HEK293T (cell line): ENCODE results near the gene ALG9.

Source experiments
- CTCF ChIA-PET: fragments of 350-600 bp; formaldehyde crosslinking; extraction: SDS; loops from one replicate; lab custom pipeline; 2021; ENCODE audit warnings: antibody characterized with exemption, inconsistent platforms; lab: Yijun Ruan, JAX
- POLR2A ChIA-PET: fragments of 350-600 bp; formaldehyde crosslinking; extraction: SDS; loops from one replicate; lab custom pipeline; 2020; ENCODE audit warnings: antibody characterized with exemption, inconsistent platforms; lab: Yijun Ruan, JAX
- DNase-seq: peaks from one replicate; pipeline ENCODE4 v3.0.0; 2012; ENCODE audit warnings: mixed read lengths; ENCODE audit errors: extremely low spot score
- ARNT ChIP-seq: fragments of 450-650 bp; IDR thresholded peaks from 2 replicates; pipeline ENCODE4 v1.6.1; 2017; ENCODE audit warnings: mild to moderate bottlenecking
- BHLHE40 ChIP-seq: fragments of 450-650 bp; IDR thresholded peaks from 2 replicates; pipeline ENCODE4 v1.6.1; 2016; ENCODE audit warnings: mild to moderate bottlenecking, moderate library complexity, borderline replicate concordance
- CTBP1 ChIP-seq: fragments of 450-650 bp; IDR thresholded peaks from 2 replicates; pipeline ENCODE4 v1.6.1; 2016; ENCODE audit warnings: borderline replicate concordance
- ELF4 ChIP-seq: fragments of 450-650 bp; IDR thresholded peaks from 2 replicates; pipeline ENCODE4 v1.6.1; 2017; ENCODE audit warnings: antibody characterized with exemption
- FOXA1 ChIP-seq: fragments of 450-650 bp; IDR thresholded peaks from 2 replicates; pipeline ENCODE4 v1.6.1; 2016; ENCODE audit warnings: mild to moderate bottlenecking
- FOXK2 ChIP-seq: fragments of 450-650 bp; IDR thresholded peaks from 2 replicates; pipeline ENCODE4 v1.6.1; 2016; ENCODE audit warnings: mild to moderate bottlenecking
- FOXM1 ChIP-seq: fragments of 450-650 bp; IDR thresholded peaks from 2 replicates; pipeline ENCODE4 v1.6.1; 2017; ENCODE audit warnings: mild to moderate bottlenecking, borderline replicate concordance
- HDGF ChIP-seq: fragments of 450-650 bp; IDR thresholded peaks from 2 replicates; pipeline ENCODE4 v1.6.1; 2017; ENCODE audit warnings: antibody characterized with exemption, borderline replicate concordance
- L3MBTL2 ChIP-seq: fragments of 450-650 bp; conservative IDR thresholded peaks from 2 replicates; pipeline ENCODE4 v1.6.1; 2016; ENCODE audit warnings: mild to moderate bottlenecking
- LEF1 ChIP-seq: fragments of 450-650 bp; IDR thresholded peaks from 2 replicates; pipeline ENCODE4 v1.6.1; 2017; ENCODE audit warnings: mild to moderate bottlenecking, borderline replicate concordance
- NFRKB ChIP-seq: fragments of 450-650 bp; IDR thresholded peaks from 2 replicates; pipeline ENCODE4 v1.6.1; 2016; ENCODE audit warnings: mild to moderate bottlenecking, moderate library complexity
- SP1 ChIP-seq: fragments of 450-650 bp; IDR thresholded peaks from 2 replicates; pipeline ENCODE4 v1.6.1; 2017
- SUZ12 ChIP-seq: fragments of 450-650 bp; IDR thresholded peaks from 2 replicates; pipeline ENCODE4 v1.6.1; 2016; ENCODE audit warnings: mild to moderate bottlenecking
- TARDBP ChIP-seq: fragments of 450-650 bp; IDR thresholded peaks from 2 replicates; pipeline ENCODE4 v1.6.1; 2016
- ZNF384 ChIP-seq: fragments of 450-650 bp; IDR thresholded peaks from 2 replicates; pipeline ENCODE4 v1.6.1; 2016
- TF ChIP-seq, protein P1 (sequence below): fragments of 450-650 bp; IDR thresholded peaks from 2 replicates; pipeline ENCODE4 v1.6.1; 2016

The ALG9 gene

DNA sequence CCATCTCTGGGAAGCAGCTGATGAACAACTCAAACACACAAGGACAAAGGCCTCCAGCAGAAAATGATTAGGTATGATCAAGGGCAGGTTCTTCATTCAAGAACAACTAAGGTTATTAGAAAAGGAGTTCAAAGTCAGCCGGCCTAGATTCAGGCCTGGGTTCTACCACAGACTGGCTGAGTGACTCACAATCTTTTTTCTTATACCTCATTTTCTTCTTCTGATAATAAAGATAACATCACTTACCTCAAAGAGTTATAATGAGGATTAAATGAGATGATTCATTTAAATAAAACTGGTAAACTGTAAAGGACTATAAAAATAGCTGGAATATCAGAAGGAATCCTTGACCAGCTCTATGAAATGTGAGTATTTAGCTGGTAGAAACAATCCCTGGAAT lies 55.9 kb downstream of the ALG9 start:
- TF ChIP-seq ARNT (no peak), FOXM1 (no peak), CTBP1 (no peak), HDGF (no peak), FOXK2 (no peak), ZNF384 (no peak), BHLHE40 (no peak), SUZ12 (no peak), ELF4 (no peak), L3MBTL2 (no peak), TARDBP (no peak)
- TF ChIP-seq, protein P1, sequence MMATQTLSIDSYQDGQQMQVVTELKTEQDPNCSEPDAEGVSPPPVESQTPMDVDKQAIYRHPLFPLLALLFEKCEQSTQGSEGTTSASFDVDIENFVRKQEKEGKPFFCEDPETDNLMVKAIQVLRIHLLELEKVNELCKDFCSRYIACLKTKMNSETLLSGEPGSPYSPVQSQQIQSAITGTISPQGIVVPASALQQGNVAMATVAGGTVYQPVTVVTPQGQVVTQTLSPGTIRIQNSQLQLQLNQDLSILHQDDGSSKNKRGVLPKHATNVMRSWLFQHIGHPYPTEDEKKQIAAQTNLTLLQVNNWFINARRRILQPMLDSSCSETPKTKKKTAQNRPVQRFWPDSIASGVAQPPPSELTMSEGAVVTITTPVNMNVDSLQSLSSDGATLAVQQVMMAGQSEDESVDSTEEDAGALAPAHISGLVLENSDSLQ = no peak
- DNase-seq = no peak
- ChIA-PET CTCF (interaction anchor here (0.7 kb wide), 1 partner anchor 261 kb away, joined by 3 read pairs; no protein-coding TSS in a partner anchor), POLR2A (no interaction called here)

DNA sequence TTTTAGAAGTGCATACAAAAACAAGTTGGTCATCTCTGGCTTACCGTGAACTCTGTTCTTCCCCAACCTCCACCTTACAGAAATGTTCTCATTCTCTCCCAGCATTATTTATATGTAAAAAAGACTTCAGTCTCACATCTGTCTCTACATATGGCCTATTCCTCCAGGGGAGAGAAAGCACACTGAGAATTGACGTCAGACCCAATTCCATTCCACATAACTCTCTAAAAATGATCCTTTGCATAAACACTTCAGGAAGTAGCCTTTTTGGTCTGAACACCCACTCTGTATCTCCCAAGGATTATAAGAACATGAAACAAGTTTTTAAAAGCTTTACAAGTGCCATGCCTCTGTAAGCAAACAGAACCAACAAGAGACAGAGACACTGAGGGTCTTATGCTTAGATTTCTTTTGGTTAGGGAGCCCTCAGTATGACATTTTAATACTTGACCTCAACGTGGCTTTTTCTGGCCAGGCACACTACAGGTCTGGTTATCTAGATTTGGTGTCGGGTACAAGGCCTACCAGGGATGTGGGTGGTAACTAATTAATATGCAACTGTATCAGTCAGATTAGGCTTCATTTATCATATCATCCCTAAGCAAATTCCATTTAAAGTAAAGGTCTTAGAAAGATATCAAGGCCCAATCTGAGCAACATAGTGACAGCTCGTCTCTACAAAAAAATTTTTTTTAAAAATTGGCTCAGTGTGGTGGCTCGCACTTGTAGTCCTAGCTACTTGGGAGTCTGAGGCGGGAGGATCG lies 56.6 kb downstream of the ALG9 start:
- ChIA-PET CTCF (interaction anchor here (0.7 kb wide), 1 partner anchor 261 kb away, joined by 3 read pairs; no protein-coding TSS in a partner anchor), POLR2A (no interaction called here)
- DNase-seq = no peak
- TF ChIP-seq HDGF (no peak), FOXA1 (no peak), SUZ12 (no peak), SP1 (no peak), CTBP1 (no peak), L3MBTL2 (no peak), ELF4 (no peak), FOXM1 (no peak), TARDBP (no peak), LEF1 (no peak), FOXK2 (no peak), ZNF384 (no peak), ARNT (no peak), BHLHE40 (no peak), NFRKB (no peak)
- TF ChIP-seq, protein P1 = no peak

DNA sequence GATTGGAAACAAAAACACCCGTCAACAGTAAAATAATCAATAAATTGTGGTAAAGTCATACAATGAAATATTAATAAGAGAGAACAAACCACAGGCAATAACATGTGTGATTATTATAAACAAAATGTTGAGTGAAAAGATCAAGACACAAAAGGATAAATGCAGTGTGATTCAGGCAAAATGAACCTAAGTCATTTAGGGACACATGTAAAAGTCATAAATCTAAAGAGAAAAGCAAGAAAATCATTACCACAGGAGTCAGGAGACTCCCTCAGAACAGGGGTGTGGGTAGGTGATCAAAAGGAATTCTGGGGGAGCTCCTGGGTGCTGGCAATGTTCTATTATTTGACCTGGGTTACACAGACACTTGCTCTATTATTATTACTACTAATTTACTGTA lies 57.3 kb downstream of the ALG9 start:
- no peak for DNase-seq
- ChIA-PET CTCF (interaction anchor here (0.5 kb wide), 1 partner anchor 430 kb away, joined by 4 read pairs; no protein-coding TSS in a partner anchor), POLR2A (no interaction called here)
- TF ChIP-seq ARNT (no peak), SUZ12 (no peak), LEF1 (no peak), TARDBP (no peak), SP1 (no peak), FOXK2 (no peak), L3MBTL2 (no peak), HDGF (no peak), CTBP1 (no peak)

DNA sequence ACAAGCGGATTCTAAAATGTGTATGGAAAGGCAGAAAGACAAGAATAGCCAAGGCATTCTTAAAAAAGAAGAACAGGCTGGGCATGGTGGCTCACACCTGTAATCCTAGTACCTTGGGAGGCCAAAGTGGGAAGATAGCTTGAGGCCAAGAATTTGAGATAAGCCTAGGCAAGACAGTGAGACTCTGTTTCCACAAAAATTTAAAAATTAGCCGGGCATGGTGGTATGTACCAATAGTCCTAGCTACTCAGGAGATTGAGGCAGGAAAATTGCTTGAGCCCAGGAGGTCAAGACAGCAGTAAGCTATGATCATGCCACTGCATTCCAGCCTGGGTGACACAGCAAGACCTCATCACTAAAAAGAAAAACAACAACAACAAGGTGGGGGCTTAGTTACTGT lies 59.2 kb downstream of the ALG9 start:
- ChIA-PET POLR2A (no interaction called here), CTCF (no interaction called here)
- no peak for TF ChIP-seq TARDBP
- no peak for TF ChIP-seq ELF4
- TF ChIP-seq HDGF = no peak
- TF ChIP-seq, protein P1 = no peak
- no peak for TF ChIP-seq LEF1
- TF ChIP-seq SP1 = no peak
- TF ChIP-seq FOXK2 = no peak
- TF ChIP-seq FOXM1 = no peak
- TF ChIP-seq L3MBTL2 = no peak
- no peak for TF ChIP-seq CTBP1
- TF ChIP-seq BHLHE40 = no peak
- TF ChIP-seq FOXA1 = no peak
- no peak for TF ChIP-seq NFRKB
- TF ChIP-seq ZNF384 = no peak
- no peak for TF ChIP-seq ARNT
- no peak for TF ChIP-seq SUZ12
- no peak for DNase-seq

DNA sequence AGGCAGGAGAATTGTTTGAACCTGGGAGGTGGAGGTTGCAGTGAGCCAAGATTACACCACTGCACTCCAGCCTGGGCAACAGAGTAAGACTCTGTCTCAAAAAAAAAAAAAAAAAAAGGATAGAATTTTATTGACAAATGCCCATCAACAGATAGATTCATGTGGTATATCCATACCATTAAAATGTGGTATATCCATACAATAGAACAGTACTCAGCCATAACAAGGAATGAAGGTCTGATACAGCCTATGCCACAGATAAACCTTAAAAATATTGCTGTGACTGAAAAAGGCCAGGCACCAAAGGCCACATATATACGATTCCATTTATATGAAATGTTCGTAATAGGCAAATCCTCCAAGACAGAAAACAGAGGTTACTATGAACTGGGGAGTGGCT lies 59.9 kb downstream of the ALG9 start:
- ChIA-PET POLR2A (no interaction called here), CTCF (no interaction called here)
- no peak for DNase-seq
- TF ChIP-seq ARNT (no peak), LEF1 (no peak), HDGF (no peak), CTBP1 (no peak), L3MBTL2 (no peak), NFRKB (no peak), FOXK2 (no peak), ZNF384 (no peak), ELF4 (no peak), SP1 (no peak), TARDBP (no peak), SUZ12 (no peak), BHLHE40 (no peak), FOXM1 (no peak), FOXA1 (no peak)
- TF ChIP-seq, protein P1 = no peak
